ENCODE results near the gene RIPK1. TPM values are rescaled to one million over a fixed set of nuclear protein-coding genes. Genes with fewer than 3 reads are reported as not detected.

Gene RIPK1
- total and polyA plus RNA-seq, 9 of the 15 experiments (the other 6 are each of a cell fraction or from before 2014, with no cell fraction given): 3.8 to 24.9 (median 17.7) TPM

DNA sequence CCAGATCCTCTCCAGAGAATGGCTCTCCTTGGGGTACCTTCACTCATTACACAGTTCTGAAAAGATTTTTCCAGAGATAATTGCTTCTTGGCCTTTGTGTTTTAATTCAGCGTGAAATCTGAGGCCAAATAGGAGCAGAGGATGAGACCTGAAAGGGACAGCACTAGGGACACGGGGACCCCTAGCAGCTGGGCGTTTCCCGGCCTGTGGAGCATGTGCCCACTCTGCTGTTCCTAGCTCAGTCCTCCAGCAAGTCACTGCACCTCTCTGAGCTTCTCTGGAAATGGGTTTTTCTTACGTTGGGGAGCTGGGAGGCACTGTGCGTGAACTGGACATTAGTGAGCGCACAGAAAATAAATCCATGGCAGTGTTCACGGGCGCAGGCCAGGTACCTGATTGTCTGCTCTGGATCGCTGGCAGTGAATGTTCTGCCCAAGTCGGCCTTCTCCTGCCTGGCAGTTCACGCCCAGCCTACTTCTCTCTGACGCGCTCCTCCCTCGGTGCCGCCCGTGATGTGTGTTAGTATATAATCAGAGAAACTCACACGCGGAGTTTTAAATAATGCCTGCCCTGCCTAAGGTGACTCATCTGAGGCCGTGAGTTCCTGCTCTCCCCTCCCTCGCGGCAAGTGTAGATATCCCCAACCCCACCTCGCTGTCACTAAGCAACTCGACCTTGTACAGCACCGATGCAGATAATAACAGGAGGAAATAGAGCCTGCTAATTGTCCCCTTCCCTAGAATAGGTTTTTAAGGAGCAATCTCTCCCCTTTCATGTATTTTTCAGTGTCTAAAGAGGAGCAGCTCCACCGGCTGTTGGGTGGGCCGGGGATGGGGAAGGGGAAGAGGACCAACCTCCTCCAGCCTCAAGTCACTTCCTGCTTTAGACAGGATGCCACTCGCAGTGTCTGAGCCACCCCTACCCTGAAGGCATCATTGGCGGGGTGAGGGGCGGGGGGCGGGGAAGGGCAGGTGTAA, 91.8 kb downstream of the RIPK1 start (continued):
- TF ChIP-seq SOX6 (IDR thresholded peaks at IDR 0.05) (peak; percentile 85; the same call in 1 of the 2 replicates), MAFF (IDR thresholded peaks at IDR 0.05; ENCODE audit: low read length) (peak; percentile 31; the same call in 1 of the 2 replicates), BCL6 (CRISPR knock-in tag; IDR thresholded peaks at IDR 0.05) (no peak), ZNF384 (IDR thresholded peaks at IDR 0.05; ENCODE audit: low read depth, low read length) (no peak), ZNF551 (CRISPR knock-in tag; IDR thresholded peaks at IDR 0.05) (no peak), FOXA1 (IDR thresholded peaks at IDR 0.05; ENCODE audit: borderline replicate concordance) (no peak), MYBL2 (IDR thresholded peaks at IDR 0.05; ENCODE audit: low read depth) (no peak; the same call in 1 of the 2 replicates), MYBL2 (CRISPR knock-in tag; IDR thresholded peaks at IDR 0.05; ENCODE audit: borderline replicate concordance) (no peak), ZNF436 (CRISPR knock-in tag; IDR thresholded peaks at IDR 0.05) (no peak), SMC3 (conservative IDR thresholded peaks at IDR 0.05; ENCODE audit: insufficient read depth, low read depth, low read length) (no peak), ZBTB8A (IDR thresholded peaks at IDR 0.05; ENCODE audit: partially characterized antibody) (no peak), TRIM28 (IDR thresholded peaks at IDR 0.05) (no peak; the same call in 1 of the 2 replicates), PRPF4 (IDR thresholded peaks at IDR 0.05; ENCODE audit: insufficient read depth, low read depth, low read length, poor library complexity, severe bottlenecking) (no peak), ZNF583 (CRISPR knock-in tag; IDR thresholded peaks at IDR 0.05) (no peak)
- TF ChIP-seq, protein P1, sequence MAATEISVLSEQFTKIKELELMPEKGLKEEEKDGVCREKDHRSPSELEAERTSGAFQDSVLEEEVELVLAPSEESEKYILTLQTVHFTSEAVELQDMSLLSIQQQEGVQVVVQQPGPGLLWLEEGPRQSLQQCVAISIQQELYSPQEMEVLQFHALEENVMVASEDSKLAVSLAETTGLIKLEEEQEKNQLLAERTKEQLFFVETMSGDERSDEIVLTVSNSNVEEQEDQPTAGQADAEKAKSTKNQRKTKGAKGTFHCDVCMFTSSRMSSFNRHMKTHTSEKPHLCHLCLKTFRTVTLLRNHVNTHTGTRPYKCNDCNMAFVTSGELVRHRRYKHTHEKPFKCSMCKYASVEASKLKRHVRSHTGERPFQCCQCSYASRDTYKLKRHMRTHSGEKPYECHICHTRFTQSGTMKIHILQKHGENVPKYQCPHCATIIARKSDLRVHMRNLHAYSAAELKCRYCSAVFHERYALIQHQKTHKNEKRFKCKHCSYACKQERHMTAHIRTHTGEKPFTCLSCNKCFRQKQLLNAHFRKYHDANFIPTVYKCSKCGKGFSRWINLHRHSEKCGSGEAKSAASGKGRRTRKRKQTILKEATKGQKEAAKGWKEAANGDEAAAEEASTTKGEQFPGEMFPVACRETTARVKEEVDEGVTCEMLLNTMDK (IDR thresholded peaks at IDR 0.05; ENCODE audit: borderline replicate concordance, insufficient read depth, low read depth, low read length, poor library complexity, severe bottlenecking): no peak
- TF ChIP-seq, protein P2, sequence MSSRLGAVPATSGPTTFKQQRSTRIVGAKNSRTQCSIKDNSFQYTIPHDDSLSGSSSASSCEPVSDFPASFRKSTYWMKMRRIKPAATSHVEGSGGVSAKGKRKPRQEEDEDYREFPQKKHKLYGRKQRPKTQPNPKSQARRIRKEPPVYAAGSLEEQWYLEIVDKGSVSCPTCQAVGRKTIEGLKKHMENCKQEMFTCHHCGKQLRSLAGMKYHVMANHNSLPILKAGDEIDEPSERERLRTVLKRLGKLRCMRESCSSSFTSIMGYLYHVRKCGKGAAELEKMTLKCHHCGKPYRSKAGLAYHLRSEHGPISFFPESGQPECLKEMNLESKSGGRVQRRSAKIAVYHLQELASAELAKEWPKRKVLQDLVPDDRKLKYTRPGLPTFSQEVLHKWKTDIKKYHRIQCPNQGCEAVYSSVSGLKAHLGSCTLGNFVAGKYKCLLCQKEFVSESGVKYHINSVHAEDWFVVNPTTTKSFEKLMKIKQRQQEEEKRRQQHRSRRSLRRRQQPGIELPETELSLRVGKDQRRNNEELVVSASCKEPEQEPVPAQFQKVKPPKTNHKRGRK (tag; IDR thresholded peaks at IDR 0.05): no peak
- TF ChIP-seq, protein P3, sequence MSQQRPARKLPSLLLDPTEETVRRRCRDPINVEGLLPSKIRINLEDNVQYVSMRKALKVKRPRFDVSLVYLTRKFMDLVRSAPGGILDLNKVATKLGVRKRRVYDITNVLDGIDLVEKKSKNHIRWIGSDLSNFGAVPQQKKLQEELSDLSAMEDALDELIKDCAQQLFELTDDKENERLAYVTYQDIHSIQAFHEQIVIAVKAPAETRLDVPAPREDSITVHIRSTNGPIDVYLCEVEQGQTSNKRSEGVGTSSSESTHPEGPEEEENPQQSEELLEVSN (IDR thresholded peaks at IDR 0.05; ENCODE audit: borderline replicate concordance in 1 of 2, extremely low read depth in 1 of 2, insufficient read depth in 1 of 2, insufficient read length in 1 of 2, low read depth in 1 of 2, low read length in 1 of 2, poor library complexity in 1 of 2, severe bottlenecking in 1 of 2): peak in 1 of 2 experiments; percentile 51
- TF ChIP-seq, protein P4, sequence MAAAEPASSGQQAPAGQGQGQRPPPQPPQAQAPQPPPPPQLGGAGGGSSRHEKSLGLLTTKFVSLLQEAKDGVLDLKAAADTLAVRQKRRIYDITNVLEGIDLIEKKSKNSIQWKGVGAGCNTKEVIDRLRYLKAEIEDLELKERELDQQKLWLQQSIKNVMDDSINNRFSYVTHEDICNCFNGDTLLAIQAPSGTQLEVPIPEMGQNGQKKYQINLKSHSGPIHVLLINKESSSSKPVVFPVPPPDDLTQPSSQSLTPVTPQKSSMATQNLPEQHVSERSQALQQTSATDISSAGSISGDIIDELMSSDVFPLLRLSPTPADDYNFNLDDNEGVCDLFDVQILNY (CRISPR knock-in tag; IDR thresholded peaks at IDR 0.05): no peak
- TF ChIP-seq, protein P5, sequence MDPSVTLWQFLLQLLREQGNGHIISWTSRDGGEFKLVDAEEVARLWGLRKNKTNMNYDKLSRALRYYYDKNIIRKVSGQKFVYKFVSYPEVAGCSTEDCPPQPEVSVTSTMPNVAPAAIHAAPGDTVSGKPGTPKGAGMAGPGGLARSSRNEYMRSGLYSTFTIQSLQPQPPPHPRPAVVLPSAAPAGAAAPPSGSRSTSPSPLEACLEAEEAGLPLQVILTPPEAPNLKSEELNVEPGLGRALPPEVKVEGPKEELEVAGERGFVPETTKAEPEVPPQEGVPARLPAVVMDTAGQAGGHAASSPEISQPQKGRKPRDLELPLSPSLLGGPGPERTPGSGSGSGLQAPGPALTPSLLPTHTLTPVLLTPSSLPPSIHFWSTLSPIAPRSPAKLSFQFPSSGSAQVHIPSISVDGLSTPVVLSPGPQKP (CRISPR knock-in tag; IDR thresholded peaks at IDR 0.05): no peak
